ENCODE results near the gene TANC1. TPM values are rescaled to one million over a fixed set of nuclear protein-coding genes. Genes with fewer than 3 reads are reported as not detected.

The TANC1 gene
- total RNA-seq, 6 experiments from 2014 or later: 4.0 to 12.7 (median 11.3) TPM

DNA sequence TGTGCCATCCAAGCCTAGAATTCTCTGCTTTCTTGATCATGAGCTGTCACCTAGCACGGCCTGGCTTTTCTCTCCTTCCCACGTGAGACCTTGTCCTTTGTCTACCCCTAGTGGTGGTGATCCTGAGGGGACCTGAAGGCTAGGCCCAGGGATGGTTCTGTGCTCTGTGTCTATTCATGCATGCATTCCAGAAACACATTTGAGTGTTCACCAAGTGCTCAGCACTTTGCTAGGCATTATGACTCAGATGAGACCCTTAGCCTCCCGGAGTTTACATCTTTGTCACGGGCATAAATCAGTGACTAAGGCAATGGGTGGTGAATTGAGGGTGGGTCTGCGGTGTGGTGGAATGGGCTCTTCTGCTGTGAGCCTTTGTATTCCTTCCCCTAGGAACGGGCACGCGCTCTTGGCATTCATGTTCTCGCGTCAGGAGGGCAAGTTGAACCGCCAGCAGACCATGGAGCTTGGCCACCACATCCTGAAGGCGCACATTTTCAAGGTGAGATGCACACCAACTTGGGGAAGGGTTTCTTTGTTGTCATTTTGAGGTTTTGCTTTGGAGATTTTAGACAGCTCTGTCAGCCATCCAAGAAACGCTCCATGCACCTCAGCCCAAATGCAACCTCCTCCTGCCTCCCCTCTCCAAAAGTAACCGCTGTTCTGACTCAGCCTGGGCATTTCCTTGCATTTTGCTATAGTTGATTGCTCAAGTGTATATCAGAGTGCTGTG lies 217.1 kb downstream of the TANC1 start:
- TF ChIP-seq POLR2A (IDR thresholded peaks at IDR 0.05): no peak
- TF ChIP-seq, protein P1, sequence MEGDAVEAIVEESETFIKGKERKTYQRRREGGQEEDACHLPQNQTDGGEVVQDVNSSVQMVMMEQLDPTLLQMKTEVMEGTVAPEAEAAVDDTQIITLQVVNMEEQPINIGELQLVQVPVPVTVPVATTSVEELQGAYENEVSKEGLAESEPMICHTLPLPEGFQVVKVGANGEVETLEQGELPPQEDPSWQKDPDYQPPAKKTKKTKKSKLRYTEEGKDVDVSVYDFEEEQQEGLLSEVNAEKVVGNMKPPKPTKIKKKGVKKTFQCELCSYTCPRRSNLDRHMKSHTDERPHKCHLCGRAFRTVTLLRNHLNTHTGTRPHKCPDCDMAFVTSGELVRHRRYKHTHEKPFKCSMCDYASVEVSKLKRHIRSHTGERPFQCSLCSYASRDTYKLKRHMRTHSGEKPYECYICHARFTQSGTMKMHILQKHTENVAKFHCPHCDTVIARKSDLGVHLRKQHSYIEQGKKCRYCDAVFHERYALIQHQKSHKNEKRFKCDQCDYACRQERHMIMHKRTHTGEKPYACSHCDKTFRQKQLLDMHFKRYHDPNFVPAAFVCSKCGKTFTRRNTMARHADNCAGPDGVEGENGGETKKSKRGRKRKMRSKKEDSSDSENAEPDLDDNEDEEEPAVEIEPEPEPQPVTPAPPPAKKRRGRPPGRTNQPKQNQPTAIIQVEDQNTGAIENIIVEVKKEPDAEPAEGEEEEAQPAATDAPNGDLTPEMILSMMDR (IDR thresholded peaks at IDR 0.05): peak in 3 of 4 donors; percentile 23 to 38 (median 36)
- intact Hi-C loops (cut with DNase I): no loop called here

DNA sequence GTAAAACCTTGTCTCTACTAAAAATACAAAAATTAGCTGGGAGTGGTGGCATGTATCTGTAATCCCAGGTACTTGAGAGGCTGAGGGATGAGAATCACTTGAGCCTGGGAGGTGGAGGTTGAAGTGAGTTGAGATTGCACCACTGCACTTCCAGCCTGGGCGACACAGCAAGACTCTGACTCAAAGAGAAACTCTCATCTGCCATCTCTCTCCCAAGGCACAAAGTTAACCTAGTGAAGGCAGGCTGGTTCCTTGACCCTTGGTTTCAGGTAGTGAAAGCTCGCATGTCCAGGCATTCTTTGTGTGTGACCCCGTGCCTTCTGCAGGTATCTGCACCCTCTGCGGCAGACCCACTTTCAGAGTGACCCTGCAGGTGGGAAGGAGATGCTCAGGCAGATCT lies 218.0 kb downstream of the TANC1 start:
- no peak overlapping the region for H3K27ac ChIP-seq
- no peaks in the 10 kb centered on the region for H3K27me3 ChIP-seq
- ATAC-seq: no peak
- no peak overlapping the region for H3K4me3 ChIP-seq
- peaks cover 0 to 13% (median 0%) of the 10 kb centered on the region in 4 donors for H3K36me3 ChIP-seq
- no peaks in the 10 kb centered on the region for H3K9me3 ChIP-seq
- intact Hi-C loops (cut with DNase I): no loop called here
- DNase-seq: no peak
- H3K4me1 ChIP-seq: no peaks in the 10 kb centered on the region
- TF ChIP-seq, protein P1 (IDR thresholded peaks at IDR 0.05): no peak
- TF ChIP-seq POLR2A (IDR thresholded peaks at IDR 0.05): no peak
- no CpG with 5 or more reads among the region's 4 CpGs for WGBS (ENCODE audit: insufficient coverage, low coverage, low lambda C conversion rate, missing lambda C conversion rate)

More for the DNA sequence above, 217.1 kb downstream of the TANC1 start:
- 82% methylated on average over 9 of the region's 14 CpGs for WGBS (ENCODE audit: insufficient coverage, low coverage, low lambda C conversion rate, missing lambda C conversion rate)
- ATAC-seq: peak; percentile 49 to 60 (median 58)
- H3K4me1 ChIP-seq: no peaks in the 10 kb centered on the region
- H3K36me3 ChIP-seq: peaks cover 0 to 13% (median 0%) of the 10 kb centered on the region in 4 donors
- H3K4me3 ChIP-seq: no peak overlapping the region
- DNase-seq: no peak
- H3K9me3 ChIP-seq: no peaks in the 10 kb centered on the region
- H3K27ac ChIP-seq: no peak overlapping the region
- no peaks in the 10 kb centered on the region for H3K27me3 ChIP-seq

DNA sequence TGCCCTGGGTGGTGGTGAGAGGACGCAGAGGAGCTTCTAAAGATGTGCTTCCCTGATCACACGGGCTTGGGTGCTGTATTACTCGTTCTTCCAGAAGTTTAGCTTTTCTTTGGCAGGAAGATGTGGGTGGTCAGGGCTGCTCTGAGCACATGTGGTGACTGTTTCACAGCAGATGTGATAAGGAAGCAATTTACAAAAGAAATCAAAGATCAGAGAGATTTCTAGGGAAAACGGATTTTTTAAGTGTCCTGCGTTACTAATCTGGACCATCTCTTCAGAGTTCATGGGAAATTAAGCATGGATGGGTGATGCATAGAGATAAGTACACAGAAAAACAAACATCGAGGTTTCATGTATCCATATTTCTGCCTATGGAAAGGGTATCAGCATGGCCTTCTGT lies 218.7 kb downstream of the TANC1 start:
- Histone ChIP-seq H3K9me3 (no peaks in the 10 kb centered on the region), H3K36me3 (peaks cover 0 to 13% (median 0%) of the 10 kb centered on the region in 4 donors), H3K4me3 (no peak overlapping the region), H3K4me1 (no peaks in the 10 kb centered on the region), H3K27me3 (no peaks in the 10 kb centered on the region), H3K27ac (no peak overlapping the region)
- DNase-seq: no peak
- ATAC-seq: no peak
- WGBS (ENCODE audit: insufficient coverage, low coverage, low lambda C conversion rate, missing lambda C conversion rate): 64% methylated on average over 5 of the region's 6 CpGs
- TF ChIP-seq POLR2A (IDR thresholded peaks at IDR 0.05): no peak
- TF ChIP-seq, protein P1 (IDR thresholded peaks at IDR 0.05): no peak
- intact Hi-C loops (cut with DNase I): no loop called here

DNA sequence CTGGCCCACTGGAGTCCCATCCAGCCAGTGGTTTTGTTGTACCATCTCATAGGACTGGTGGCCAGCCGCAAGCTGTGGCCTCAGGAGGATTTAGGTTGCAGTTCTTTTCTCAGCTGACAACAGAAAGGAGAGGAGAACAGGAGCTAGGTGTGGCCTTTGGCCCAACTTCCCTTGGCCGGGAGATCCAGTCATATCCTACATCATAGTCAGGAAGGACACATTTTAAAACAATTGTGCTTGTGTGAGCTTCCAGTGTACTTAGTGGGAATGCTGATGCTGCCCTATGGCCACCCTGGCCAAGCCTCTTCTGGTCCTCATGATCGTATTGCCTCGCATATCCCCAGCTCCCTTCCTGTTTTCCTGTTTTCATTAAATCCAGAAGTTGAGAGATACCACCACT lies 220.0 kb downstream of the TANC1 start:
- Histone ChIP-seq H3K27me3 (no peaks in the 10 kb centered on the region), H3K9me3 (no peaks in the 10 kb centered on the region), H3K4me1 (no peaks in the 10 kb centered on the region), H3K4me3 (no peak overlapping the region), H3K27ac (no peak overlapping the region), H3K36me3 (peaks cover 0 to 13% (median 0%) of the 10 kb centered on the region in 4 donors)
- TF ChIP-seq POLR2A (IDR thresholded peaks at IDR 0.05): no peak
- TF ChIP-seq, protein P1 (IDR thresholded peaks at IDR 0.05): no peak
- WGBS (ENCODE audit: insufficient coverage, low coverage, low lambda C conversion rate, missing lambda C conversion rate): 75% methylated on average over 3 of the region's 4 CpGs
- ATAC-seq (peak; percentile 32 to 75 (median 62)), DNase-seq (no peak)
- intact Hi-C loops (cut with DNase I): no loop called here

Measured in right lobe of liver (tissue), 6 donors.